Stimulated activated CD4-positive, alpha-beta T cell treated with anti-CD3 and anti-CD28 coated beads, Interleukin-1b, Interleukin-23, amount 100 ng/mL, for 48 hours (primary cell): ENCODE data around the gene TASOR2.

Experiments
- DNase-seq: peaks from one replicate; pipeline ENCODE4 v3.0.0-alpha.2; 2020

TASOR2 gene, protein sequence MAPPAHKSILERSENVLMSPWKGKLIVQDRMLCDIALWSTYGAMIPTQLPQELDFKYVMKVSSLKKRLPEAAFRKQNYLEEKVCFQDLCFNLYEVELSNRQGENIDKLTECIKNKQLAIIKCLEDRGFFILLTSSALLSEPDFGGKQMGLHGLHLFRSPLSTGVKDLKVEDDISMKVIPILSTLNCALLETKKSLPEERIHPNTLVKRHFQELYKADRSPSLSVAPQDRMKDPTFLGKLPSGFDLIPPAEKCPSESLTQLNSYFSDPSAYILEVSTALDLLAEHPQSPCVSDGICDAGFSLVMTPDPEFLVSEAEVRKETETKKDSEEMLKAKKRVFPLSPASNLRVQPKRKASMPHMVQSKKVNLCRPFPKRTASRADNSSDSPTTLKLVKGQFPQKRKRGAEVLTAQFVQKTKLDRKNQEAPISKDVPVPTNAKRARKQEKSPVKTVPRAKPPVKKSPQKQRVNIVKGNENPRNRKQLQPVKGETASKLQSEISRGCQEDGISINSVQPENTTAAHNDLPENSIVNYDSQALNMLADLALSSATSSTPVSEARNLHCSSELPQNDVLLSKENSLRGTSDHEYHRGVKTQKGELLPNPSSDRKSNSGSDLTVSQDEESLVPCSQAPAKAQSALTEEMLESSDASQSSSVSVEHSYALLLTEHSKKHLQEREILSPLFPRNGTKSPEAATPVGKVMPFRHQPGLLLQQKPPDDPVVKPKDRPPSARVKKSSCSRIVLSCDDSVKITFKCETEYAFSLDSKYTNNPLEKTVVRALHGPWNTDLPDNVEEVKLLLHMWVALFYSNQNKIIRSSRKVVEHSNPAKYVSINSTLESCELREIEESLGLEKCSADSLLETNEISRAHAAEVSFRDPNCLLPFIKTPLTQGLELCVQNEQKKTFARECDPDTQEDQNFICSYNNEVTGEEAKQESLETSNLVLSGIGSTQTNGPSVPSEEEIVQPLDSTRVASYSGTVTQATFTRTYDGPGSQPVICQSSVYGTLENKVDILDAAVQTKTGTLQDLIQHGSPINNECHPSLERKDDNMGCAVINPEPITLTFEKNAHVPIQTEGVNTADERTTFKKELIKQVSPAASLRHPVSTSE (N-terminal part only)

DNA sequence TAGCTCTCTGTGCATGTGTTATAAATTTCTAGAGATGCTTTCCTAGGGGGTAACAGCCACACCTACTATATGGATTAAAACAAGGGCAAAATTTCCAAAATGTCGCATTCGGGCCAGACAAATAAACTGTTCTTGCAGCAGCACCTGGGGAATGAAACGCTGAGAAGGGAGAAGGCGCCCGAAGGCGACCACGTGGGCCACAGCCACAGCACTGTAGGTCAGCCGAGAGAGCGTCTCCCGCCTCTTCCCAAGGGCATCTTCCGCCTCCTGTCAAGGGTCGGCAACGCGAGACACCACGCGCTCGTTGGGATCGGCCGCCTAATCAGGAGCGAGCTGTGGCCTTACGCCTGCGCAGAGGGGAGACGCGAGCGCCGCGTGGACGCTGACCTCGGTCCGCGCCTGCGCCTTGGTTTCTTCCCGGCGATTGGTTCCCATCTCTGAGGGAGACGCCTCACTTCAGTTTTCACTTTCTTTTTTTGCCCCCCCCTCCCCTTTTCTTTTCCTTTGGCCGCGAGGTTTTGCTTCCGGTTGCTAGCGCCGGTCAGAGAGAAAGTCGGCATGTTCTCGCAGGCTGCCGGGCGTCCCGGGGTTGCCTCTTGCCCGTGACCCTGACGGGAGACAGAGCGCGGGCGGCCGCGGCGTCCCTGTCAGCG, at the start of gene TASOR2:
Gene TASOR2 (plus strand): TSS at position 521 of the 653 bp plus-strand sequence. CDS start 35,805 bp downstream, outside the sequence.
- DNase-seq: peak; percentile 97

DNA sequence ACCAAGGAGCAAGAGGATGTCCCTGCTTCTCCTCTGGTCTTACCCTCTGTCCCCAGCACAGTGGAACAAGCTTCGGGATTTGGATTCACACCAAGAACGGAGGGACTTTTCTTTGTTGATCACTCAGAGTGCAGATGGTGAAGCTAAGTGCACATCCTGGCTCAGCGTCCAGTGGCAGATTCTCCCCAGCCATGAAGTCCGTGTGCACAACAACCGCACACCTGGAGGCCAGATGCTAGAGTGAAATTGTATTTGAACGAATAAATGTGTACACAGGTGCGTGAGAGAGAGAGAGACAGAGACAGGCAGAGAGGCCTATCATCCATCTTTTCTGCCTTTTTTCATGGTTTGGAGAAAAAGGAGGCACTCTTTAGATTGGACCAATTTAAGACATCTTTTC, 49.7 kb upstream of the TASOR2 start:
- DNase-seq: no peak

DNA sequence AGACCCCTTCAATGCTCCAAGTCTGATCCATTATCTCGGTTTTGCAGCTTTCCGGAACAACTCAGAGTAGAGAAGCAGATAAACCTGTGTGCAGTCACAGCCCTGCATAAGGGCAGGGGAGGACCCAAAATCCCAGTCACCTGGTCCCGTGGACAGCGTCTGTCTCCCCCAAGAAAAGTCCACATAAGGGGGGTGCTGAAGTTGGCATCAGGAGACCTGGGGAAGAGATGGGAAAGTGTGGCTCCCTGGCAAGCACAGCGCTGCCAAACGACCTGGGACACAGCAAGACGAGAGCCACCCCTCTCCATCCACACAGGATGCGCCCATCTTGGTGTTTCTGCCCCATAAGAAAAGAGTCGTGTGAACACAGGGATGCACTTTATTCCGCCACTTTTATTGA, 46.1 kb upstream of the TASOR2 start:
- no peak for DNase-seq

DNA sequence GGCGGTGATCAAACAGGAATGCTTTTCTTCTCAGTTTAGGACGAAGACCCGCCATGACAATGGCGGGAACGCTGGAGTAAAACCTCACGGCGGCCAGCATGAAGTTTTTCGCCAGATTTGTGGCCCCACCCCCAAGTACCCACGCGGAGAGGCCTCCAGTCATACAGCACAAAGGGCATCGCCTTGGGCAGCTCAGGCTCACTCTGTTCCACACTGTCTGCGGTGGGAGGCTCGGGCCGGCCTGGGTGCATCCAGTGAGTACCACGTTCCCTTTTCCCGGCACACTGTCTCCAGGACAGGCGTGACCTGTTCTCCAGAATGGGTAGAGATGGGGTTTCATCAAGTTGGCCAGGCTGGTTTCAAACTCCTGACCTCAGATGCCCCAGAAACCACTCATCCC, 45.6 kb upstream of the TASOR2 start:
- DNase-seq: no peak

DNA sequence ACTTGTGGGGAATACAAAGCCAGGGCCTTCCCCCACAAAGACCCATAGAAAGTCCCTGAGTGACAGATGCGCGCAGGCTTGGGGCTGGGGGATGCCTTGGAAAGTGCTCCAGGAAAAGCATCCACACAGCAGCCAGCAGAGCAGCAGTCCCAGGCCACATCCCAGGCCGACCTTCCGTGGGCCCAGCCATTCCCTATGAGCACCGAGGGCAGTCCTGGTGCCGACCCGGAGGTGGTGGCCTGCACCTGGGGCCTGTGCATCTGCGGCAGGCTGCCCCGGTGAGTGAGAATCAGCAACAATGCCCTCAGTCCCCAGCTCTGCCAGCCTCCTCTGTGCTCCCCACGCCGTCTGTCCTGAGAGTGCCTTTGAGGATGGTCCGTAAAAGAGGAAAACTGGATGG, 44.6 kb upstream of the TASOR2 start:
- DNase-seq: no peak

DNA sequence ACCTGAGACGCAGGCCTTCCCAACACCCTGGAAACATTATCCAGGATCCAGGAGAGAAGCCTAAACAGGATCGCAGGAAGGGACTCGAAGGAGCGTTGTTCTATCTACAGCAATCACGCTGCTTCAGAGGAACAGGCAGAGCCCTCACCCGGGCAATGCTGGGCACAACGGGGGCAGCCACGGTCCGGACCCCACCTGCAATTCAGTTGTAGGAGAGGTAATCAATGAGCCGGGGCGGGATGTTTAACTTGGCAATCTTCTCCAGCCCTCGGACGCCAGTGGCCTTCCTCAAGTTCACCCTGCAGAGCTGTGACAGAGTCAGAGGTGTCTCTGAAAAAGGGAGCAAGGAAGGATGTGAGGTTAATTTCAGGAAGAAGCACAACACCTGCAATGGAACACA, 44.1 kb upstream of the TASOR2 start:
- DNase-seq: no peak

DNA sequence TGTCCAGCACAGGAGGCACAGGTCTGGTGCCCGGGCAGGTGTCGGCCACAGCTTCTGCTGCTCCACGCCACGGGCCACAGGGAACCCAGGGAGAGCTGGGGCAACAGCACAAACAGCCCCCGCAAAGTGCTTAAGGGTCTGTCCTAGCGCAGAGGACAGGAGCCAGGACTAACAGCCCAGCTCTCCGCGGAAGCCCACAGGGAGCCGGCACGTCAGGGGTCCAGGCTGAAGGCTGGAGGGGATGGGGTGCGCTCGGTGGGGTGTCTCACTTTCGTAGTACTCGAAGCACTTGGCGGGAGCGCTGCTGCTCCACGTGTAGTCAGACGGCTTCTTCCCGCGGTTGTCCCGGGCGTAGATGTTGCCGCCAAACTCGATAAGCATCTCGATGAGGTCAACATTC, 43.1 kb upstream of the TASOR2 start:
- no peak for DNase-seq

DNA sequence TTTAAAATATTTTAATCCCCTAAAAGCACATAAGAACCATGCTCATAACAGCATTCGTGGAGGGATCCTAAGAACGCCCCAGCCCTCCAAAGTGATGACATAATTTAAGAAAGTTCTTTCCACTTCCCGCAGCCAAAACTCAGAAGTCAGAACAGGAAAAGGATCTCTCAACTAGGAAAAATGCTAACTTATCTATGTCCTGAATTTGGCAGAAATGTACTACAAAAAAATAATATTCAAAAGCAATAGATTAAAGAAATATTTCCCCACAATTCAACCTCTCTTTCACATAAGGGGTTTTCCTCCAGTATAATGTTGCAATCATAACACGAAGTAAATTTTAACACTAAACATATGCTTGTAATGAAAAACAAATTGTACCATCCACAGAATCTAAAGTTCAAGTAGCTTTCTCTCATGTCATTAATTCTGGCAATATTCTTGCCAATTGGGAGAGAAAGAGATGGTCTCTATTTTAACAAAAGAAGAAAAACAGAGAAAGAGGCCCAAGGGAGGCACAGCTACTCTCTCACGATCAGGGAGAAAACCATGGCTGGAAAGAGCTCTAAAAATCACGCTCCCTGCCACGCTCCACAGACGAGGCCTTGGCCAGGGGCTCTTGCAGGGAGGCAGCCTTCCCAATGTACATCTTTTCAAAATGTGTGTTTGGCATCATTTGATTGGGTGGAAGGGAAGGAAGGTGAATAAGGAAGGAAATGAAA, 41.1 kb upstream of the TASOR2 start:
- no peak for DNase-seq

DNA sequence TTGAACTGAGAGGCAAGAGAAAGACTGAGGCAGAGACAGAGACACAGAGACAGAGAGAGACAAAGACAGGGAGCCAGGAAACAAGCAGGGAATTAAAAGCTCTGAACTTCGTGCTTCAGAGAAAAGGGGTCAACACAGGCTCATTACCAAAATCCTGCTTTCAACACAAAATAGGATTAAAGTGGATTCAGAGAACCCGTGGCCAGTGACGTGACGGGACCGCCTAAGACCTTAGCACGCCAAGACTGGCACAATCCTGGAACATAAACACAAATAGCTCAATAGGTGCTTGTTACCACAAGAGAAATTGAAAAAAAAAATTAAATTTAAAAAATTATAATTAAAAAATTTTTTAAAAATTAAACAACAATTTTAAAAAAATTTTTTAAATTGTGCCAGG, 39.7 kb upstream of the TASOR2 start:
- no peak for DNase-seq

DNA sequence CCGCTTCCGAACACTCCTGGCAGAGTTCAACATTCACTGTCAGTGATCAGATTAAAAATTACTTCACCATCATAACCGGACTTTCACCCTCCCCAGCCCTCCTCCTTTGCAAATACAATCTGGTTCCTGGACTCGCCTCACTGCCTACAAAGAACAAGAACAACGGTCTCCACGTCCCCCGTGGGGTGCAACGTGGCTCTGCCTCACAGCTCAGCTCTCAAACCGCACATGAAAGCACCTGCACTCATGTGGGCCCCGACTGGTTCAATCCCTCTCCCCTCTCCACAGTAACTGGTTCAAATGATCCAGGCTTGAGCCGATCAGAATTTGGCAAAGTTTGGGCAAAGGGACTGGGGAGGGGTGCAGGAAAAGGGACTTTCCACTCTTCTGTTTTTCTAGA, 39.3 kb upstream of the TASOR2 start:
- no peak for DNase-seq

DNA sequence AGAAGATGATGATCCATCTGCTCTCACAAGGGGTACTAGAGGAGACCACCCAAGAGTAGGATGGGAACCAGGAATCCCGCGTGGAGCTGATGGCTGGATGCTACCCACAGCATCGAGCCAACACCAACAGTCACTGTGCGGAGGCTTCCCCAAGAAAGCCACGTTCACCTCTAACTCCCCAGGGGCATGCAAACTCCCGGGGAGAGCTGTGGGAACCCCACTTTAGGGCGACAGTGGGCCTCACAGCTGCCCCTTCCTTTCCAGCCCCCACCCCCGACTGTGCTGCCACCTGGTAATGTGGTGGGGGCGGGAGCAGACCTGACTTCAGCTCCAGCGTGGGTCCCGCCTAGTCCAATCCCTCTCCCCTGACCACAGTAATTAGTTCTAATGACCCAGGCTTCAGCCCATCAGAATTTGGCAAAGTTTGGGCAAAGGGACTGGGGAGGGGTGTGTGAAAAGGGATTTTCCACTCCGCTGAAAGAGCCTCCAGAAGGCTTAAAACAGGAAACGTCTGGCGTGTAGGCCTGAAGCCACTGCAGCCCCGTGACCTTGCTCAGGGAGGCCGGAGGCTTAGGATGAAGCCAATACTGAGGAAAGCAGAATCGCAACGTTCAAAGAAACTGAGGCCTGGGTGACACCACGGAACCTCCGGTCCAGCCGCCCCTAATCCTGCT, 38.6 kb upstream of the TASOR2 start:
- DNase-seq: no peak

DNA sequence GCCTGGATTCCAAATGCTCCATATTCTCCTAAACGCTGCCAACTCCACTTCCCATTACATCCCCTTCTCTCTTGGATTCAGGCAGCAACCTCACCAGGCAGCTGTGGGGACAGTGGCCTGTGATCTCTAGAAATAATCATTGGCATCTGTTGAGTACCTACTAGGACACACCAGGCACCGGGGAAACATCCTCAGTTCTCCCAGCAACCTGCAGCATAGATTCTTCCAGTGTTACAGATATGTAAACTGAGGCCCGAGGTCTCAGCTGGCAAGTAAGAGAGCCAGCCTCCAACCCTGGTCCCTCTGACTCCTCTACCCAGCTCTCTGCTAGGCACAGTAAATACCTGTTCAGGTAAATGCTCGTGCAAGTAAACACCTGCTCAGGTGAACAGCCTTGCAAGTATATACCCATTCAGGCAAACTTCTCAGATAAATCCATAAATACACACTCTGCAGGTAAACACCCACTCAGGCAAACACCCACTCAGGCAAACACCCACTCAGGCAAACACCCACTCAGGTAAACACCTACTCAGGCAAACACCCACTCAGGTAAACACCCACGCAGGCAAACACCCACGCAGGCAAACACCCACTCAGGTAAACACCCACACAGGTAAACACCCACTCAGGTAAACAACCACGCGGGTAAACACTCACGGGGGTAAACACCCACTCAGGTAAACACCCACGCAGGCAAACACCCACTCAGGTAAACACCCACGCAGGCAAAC, 37.0 kb upstream of the TASOR2 start:
- DNase-seq: no peak

DNA sequence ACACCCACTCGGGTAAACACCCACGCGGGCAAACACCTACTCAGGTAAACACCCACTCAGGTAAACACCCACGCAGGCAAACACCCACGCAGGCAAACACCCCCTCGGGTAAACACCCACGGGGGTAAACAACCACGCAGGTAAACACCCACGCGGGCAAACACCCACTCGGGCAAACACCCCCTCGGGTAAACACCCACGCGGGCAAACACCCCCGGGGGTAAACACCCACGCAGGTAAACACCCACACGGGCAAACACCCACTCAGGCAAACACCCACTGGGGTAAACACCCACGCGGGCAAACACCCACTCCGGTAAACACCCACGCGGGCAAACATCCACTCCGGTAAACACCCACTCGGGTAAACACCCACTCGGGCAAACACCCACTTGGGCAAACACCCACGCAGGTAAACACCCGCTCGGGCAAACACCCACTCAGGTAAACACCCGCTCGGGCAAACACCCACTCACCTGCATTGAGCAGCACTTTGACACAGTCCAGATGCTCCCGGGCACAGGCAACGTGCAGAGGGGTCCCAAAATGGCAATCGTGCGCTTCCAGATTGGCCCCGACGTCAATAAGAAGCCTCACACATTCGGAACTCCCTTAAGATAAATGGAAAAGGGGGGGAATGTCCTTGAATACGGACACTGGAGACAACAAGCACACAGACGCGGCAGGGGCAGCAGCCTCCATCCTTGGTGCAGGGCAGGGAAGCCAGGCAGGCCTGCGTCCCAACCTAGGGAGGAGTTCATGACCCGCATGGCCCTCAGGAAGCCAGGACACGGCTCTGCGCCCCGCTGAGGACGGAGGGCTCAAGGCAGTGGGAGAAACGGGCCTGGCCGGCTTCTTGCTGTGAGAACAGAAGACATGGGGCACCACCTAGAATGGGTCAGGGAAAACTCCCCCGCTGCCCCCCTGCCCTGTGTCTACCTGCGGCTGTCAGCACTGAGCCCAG, 35.9 kb upstream of the TASOR2 start:
- no peak for DNase-seq

DNA sequence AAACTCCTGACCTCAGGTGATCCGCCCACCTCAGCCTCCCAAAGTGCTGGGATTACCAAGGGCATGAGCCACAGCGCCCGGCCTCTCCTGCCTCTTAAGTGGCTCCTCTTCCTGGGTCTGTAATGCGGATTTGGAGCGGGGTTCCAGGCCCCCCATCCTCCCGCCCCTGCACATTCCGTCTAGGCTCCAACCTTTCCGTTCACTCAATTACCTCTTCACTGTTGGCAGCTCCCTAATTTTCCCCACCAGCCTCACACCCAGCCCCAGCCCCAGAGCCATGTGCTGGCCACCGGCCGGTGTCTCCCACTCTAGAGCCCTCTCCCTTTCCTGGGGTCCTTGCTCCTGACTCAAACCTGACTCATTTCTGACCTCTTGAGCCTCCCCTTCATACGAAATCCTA, 34.9 kb upstream of the TASOR2 start:
- no peak for DNase-seq

DNA sequence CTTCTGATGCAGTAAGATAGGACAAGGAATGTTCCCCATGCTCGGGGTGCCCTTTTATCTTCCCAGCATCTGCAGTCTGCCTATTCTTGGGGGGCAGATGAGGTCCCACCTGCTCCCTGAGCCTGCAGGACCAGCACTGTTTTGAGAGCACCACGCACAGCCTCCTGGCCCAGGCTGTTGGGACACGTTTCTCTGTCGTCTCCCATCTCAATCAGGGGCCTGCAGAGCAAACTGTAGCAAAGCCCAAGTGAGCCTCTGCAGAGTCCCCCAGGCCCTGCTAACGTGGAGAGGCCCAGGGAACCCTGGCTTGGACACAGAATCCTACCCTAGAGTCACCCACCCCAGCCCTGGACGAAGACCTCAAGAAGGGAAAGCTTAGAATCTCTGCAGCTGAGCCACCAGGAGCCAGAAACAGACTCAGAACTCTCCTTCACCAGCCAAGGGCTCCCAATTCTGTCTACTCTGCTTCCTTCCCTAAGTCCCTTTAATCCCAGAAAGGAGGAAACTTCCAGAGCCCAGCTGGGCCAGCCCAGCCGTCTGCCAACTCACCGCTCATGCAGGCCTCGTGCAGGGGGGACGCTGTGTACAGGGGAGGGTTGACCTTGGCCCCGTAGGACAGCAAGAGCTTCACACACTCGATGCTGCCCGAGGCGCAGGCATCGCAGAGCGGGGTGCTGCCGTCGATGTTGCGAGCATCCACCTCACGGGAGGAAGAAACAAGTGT, 33.8 kb upstream of the TASOR2 start:
- no peak for DNase-seq

DNA sequence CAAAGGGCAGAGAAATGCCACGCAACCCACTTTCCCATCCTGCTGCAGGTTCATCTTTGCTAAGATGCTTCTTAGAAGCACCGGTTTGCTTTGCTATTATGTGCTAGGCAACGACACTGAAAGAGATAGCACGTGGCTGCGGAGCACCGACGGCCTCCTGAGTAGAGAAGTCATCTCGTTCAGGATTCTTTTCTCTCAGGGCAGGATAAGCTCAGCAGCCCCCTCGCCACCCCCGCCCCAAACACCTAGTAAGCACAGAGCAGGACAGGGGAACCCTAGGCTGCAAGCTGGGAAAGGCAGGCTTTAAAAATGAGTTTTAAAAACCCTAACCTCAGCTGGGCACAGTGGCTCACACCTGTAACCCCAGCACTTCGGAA, 33.3 kb upstream of the TASOR2 start:
- DNase-seq: no peak

DNA sequence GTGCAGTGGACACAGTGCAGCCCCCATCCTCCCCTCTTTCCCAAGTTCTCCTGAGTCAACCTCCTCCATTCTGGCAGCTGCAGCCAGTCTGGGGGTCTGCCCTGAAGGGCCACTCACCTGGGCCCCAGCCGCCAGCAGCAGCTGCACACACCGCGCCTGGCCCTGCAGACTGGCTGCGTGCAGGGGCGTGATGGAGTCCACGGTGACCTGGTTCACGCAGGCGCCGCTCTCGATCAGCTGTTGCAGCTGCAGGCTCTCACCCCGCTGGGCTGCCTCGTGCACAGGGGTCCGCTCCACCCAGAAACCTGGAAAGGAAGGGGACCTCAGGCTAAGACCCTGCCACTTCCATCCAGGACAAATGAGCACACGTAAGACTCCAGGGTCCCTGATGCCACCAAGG, 31.9 kb upstream of the TASOR2 start:
- DNase-seq: no peak

DNA sequence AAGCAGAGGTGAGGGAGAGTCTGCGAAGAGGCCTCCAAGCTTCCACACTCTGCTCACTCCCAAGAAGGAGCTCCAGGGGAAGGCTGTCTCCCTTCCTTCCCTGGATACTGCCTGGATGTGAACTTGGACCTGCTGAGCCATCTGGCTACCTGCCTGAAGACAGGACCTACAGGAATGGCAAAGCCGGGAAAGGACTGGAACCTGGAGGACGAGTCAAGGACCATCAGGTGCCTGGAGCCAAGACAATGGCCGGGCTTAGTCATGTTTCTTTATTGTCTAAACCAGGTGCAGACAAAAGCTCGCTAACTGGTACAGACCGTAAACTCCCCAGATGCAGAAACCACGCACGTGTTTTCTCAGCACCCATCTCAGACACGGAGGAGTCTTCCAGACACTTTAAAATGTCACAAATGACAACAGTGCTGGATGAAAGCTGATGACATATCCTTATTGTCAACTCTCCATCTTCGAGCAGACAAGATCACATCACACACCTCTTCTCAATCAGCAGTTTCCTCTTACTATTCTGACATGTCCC, 30.4 kb upstream of the TASOR2 start:
- DNase-seq: no peak

DNA sequence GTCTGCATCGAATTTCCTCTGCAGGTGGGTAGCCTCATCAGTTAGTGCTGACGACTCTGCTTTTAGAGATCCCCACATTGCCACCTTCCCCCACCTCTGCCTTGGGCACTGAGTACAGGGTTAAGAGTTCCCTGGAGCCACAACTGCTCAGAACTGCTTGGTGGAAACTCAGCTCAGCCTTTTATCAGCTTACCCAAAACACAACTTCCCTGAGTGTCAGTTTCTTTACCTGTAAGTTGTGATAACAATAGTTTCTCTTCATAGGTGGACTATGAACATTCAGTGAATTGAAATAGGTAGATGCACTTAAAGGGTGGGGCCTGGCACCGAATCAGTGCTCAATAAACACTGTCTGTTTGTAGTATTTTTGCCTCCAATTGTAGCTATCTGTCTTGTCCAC, 29.5 kb upstream of the TASOR2 start:
- DNase-seq: no peak
